ENCODE data around the gene LRRC45. TPM values are rescaled to one million over a fixed set of nuclear protein-coding genes. Genes with fewer than 3 reads are reported as not detected.
A peak's percentile ranks its signal among the peaks of the same experiment; 100 is the strongest.

The LRRC45 gene
- polyA plus RNA-seq (2013, experiment 1 of 2), result 13.2 TPM
- polyA plus RNA-seq (2013, experiment 2 of 2), result 12.5 TPM

DNA sequence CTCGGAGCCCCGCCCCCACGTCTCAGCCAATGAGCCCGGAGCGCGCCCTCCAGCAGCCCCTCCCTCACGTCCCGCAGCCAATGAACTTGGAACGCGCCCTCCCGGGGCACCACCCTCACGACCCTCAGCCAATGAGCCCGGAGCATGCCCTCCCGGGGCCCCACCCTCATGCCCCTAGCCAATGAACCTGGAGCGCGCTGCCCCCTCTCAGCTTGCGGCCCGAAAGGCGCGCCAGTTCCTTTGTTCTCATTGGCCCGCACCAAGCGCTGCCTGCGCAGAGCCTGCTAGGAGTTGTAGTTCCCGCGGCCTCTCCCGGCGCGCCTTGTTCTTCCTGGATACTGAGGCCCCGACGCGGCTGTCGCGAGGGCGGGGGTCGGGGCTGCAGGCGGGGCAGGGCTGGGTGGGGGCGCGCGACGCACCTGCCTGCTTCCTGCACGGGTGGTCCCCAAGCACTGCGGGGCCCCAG is at the start of gene LRRC45:
Gene LRRC45, plus strand, starts transcription at position 325 of the 466 bp plus-strand sequence. CDS start 339 bp downstream, outside the sequence.
- no CpG with 5 or more reads among the region's 42 CpGs for WGBS, 2 donors (ENCODE audit: extremely low coverage in 2 of 2, insufficient read length in 2 of 2, insufficient replicate concordance in 1 of 2)
- peak within 1 kb of the TSS; percentile 90 for H2BK12ac ChIP-seq (ENCODE audit: low read length)
- H3K4me3 ChIP-seq (ENCODE audit: low read length in 2 of 2), result peak within 1 kb of the TSS; percentile 93 to 98
- no peak within 1 kb of the TSS for H4K8ac ChIP-seq (ENCODE audit: low read depth, low read length)
- peaks cover 20 to 26% of the 10 kb centered on the region in 2 donors for H3K36me3 ChIP-seq (replicated peaks in 1 of 2; ENCODE audit: control insufficient read depth in 2 of 2, insufficient read depth in 2 of 2, low read length in 2 of 2)
- H3K79me1 ChIP-seq (ENCODE audit: low read depth, low read length), result peaks cover 30% of the 10 kb centered on the region
- H3K9me3 ChIP-seq (replicated peaks in 1 of 2; ENCODE audit: control insufficient read depth in 2 of 2, insufficient read depth in 1 of 2, low read depth in 1 of 2, low read length in 2 of 2), result peaks cover 0 to 2% of the 10 kb centered on the region in 2 donors
- H3K27me3 ChIP-seq (ENCODE audit: control insufficient read depth in 3 of 3, insufficient read depth in 3 of 3, low read depth in 1 of 3, low read length in 3 of 3), result no peaks in the 10 kb centered on the region
- H3K23ac ChIP-seq (ENCODE audit: low read depth, low read length, poor library complexity), result peak within 1 kb of the TSS; percentile 91
- peak; percentile 99 for DNase-seq (ENCODE audit: low spot score)
- peak within 1 kb of the TSS; percentile 98 for H2AK5ac ChIP-seq (ENCODE audit: low read depth, low read length)
- H2BK5ac ChIP-seq (ENCODE audit: low read length), result peak within 1 kb of the TSS; percentile 90
- peak within 1 kb of the TSS; percentile 96 for H2BK15ac ChIP-seq (ENCODE audit: low read length)
- peak within 1 kb of the TSS; percentile 96 for H3K18ac ChIP-seq (ENCODE audit: low read length)
- H3K4me2 ChIP-seq (ENCODE audit: insufficient read depth, low read length, poor library complexity, severe bottlenecking), result peak within 1 kb of the TSS; percentile 99
- peak within 1 kb of the TSS; percentile 97 for H2AFZ ChIP-seq (ENCODE audit: low read length)
- H3K4ac ChIP-seq (ENCODE audit: low read length), result peak within 1 kb of the TSS; percentile 66
- peaks cover 9 to 16% of the 10 kb centered on the region in 2 donors for H3K4me1 ChIP-seq (ENCODE audit: control insufficient read depth in 2 of 2, insufficient read depth in 1 of 2, low read depth in 1 of 2, low read length in 2 of 2)
- no peak within 1 kb of the TSS for H4K91ac ChIP-seq (ENCODE audit: low read depth, low read length, poor library complexity)
- H2BK120ac ChIP-seq (ENCODE audit: low read depth, low read length), result peak within 1 kb of the TSS; percentile 8
- H3K27ac ChIP-seq (replicated peaks; ENCODE audit: low read length), result no peak within 1 kb of the TSS
- H3K14ac ChIP-seq (ENCODE audit: low read length), result peak within 1 kb of the TSS; percentile 94
- peak within 1 kb of the TSS; percentile 98 for H3K9ac ChIP-seq (ENCODE audit: low read depth, low read length, poor library complexity)

DNA sequence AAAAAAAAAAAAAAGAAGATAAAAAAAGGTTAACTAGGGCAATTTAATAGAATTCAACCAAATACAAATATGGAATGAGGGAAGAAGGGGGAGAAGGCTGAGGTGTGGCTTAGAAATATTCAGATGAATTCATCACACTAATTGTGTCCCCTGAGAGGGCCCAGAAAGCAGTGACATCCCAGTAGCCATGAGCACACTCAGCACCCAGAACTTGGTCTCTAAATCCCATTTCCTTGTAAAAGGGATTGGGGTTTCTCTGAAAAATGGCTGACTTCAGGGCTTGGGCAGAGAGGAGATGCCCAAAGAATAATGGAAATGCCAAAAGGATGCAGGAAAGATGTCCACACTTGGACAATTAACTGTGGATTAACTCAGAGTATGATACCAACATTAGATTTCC is 49.7 kb upstream of the LRRC45 start:
- Histone ChIP-seq H2AK5ac (ENCODE audit: low read depth, low read length) (no peak overlapping the region), H3K36me3 (replicated peaks in 1 of 2; ENCODE audit: control insufficient read depth in 2 of 2, insufficient read depth in 2 of 2, low read length in 2 of 2) (no peaks in the 10 kb centered on the region), H2AFZ (ENCODE audit: low read length) (no peak overlapping the region), H3K27me3 (ENCODE audit: control insufficient read depth in 3 of 3, insufficient read depth in 3 of 3, low read depth in 1 of 3, low read length in 3 of 3) (peaks cover 0 to 14% (median 0%) of the 10 kb centered on the region in 3 experiments), H4K91ac (ENCODE audit: low read depth, low read length, poor library complexity) (no peak overlapping the region), H2BK15ac (ENCODE audit: low read length) (no peak overlapping the region), H3K4me2 (ENCODE audit: insufficient read depth, low read length, poor library complexity, severe bottlenecking) (no peak overlapping the region), H3K9me3 (replicated peaks in 1 of 2; ENCODE audit: control insufficient read depth in 2 of 2, insufficient read depth in 1 of 2, low read depth in 1 of 2, low read length in 2 of 2) (peaks cover 3 to 10% of the 10 kb centered on the region in 2 donors), H3K9ac (ENCODE audit: low read depth, low read length, poor library complexity) (no peak overlapping the region), H3K27ac (replicated peaks; ENCODE audit: low read length) (no peak overlapping the region), H2BK120ac (ENCODE audit: low read depth, low read length) (no peak overlapping the region), H4K8ac (ENCODE audit: low read depth, low read length) (no peak overlapping the region), H3K18ac (ENCODE audit: low read length) (no peak overlapping the region), H3K4ac (ENCODE audit: low read length) (no peak overlapping the region), H2BK12ac (ENCODE audit: low read length) (no peak overlapping the region), H3K4me3 (ENCODE audit: low read length in 2 of 2) (no peak overlapping the region), H3K14ac (ENCODE audit: low read length) (no peak overlapping the region), H3K4me1 (ENCODE audit: control insufficient read depth in 2 of 2, insufficient read depth in 1 of 2, low read depth in 1 of 2, low read length in 2 of 2) (peaks cover 5 to 8% of the 10 kb centered on the region in 2 donors), H2BK5ac (ENCODE audit: low read length) (no peak overlapping the region), H3K23ac (ENCODE audit: low read depth, low read length, poor library complexity) (no peak overlapping the region), H3K79me1 (ENCODE audit: low read depth, low read length) (peaks cover under 1% of the 10 kb centered on the region)
- DNase-seq (ENCODE audit: low spot score), result no peak

DNA sequence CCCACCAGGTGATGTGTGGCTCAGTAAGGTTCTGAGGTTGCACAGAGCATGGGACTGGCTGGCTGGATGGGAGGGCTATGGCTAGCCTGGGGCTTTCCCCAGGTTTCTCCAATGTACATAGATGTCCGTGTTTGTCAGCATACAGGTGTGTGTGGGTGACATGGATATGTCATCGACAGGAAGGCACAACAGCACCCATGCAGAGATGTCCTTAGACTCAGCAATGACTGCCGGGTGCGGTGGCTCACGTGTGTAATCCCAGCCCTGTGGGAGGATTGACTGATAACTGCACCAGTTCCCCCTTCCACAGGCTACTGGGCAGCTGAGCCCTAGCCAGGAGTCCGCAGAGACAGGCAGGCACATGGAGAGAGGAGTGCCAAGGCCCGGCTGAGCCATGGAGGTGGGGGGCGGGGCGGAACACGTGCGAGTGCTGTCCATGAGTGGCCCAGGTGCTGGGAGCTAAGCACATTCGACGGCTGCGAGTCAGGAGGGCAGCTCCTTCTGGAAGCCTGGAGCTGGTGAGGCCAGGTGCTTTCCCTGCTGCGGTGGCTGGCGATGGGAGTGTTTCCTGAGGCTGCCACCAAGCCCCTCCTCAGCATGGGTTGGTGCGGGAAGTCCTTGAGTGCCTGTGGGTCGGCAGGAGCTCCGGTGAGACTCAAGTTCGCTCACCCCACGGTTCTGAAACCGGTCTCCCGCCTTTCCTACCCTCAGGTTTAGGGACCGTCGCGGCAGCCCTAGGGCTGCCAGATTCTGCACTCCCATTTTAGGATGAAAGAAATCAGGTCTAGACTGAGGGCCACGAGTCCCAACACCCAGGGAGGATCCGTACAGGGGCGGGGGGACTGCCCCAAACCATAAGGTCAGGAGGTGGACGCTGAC is 46.5 kb upstream of the LRRC45 start:
- peak overlapping the region; percentile 93 for H3K4ac ChIP-seq (ENCODE audit: low read length)
- peak overlapping the region; percentile 95 for H2BK5ac ChIP-seq (ENCODE audit: low read length)
- peaks cover 2% of the 10 kb centered on the region for H3K79me1 ChIP-seq (ENCODE audit: low read depth, low read length)
- H3K4me1 ChIP-seq (ENCODE audit: control insufficient read depth in 2 of 2, insufficient read depth in 1 of 2, low read depth in 1 of 2, low read length in 2 of 2), result peaks cover 8% of the 10 kb centered on the region in 2 donors
- H3K9ac ChIP-seq (ENCODE audit: low read depth, low read length, poor library complexity), result peak overlapping the region; percentile 94
- H4K8ac ChIP-seq (ENCODE audit: low read depth, low read length), result peak overlapping the region; percentile 96
- no peak overlapping the region for H3K27ac ChIP-seq (replicated peaks; ENCODE audit: low read length)
- no CpG with 5 or more reads among the region's 30 CpGs for WGBS, 2 donors (ENCODE audit: extremely low coverage in 2 of 2, insufficient read length in 2 of 2, insufficient replicate concordance in 1 of 2)
- H3K14ac ChIP-seq (ENCODE audit: low read length), result peak overlapping the region; percentile 99
- H3K36me3 ChIP-seq (replicated peaks in 1 of 2; ENCODE audit: control insufficient read depth in 2 of 2, insufficient read depth in 2 of 2, low read length in 2 of 2), result peaks cover 2 to 22% of the 10 kb centered on the region in 2 donors
- H4K91ac ChIP-seq (ENCODE audit: low read depth, low read length, poor library complexity), result no peak overlapping the region
- peak overlapping the region; percentile 98 for H3K23ac ChIP-seq (ENCODE audit: low read depth, low read length, poor library complexity)
- H3K27me3 ChIP-seq (ENCODE audit: control insufficient read depth in 3 of 3, insufficient read depth in 3 of 3, low read depth in 1 of 3, low read length in 3 of 3), result peaks cover 0 to 14% (median 0%) of the 10 kb centered on the region in 3 experiments
- H3K4me3 ChIP-seq (ENCODE audit: low read length in 2 of 2), result peak overlapping the region; percentile 79 to 88
- H3K4me2 ChIP-seq (ENCODE audit: insufficient read depth, low read length, poor library complexity, severe bottlenecking), result peak overlapping the region; percentile 93
- H3K18ac ChIP-seq (ENCODE audit: low read length), result peak overlapping the region; percentile 88
- H2BK120ac ChIP-seq (ENCODE audit: low read depth, low read length), result peak overlapping the region; percentile 72
- no peak for DNase-seq (ENCODE audit: low spot score)
- peak overlapping the region; percentile 92 for H2BK15ac ChIP-seq (ENCODE audit: low read length)
- H2AFZ ChIP-seq (ENCODE audit: low read length), result peak overlapping the region; percentile 99
- H2BK12ac ChIP-seq (ENCODE audit: low read length), result peak overlapping the region; percentile 73
- H3K9me3 ChIP-seq (replicated peaks in 1 of 2; ENCODE audit: control insufficient read depth in 2 of 2, insufficient read depth in 1 of 2, low read depth in 1 of 2, low read length in 2 of 2), result peaks cover 3 to 10% of the 10 kb centered on the region in 2 donors
- peak overlapping the region; percentile 99 for H2AK5ac ChIP-seq (ENCODE audit: low read depth, low read length)
